Measurements from ENCODE around the gene TPT1.

GRCh38 chr13:45310341-45311131, 30.4 kb downstream of the TPT1 start:
- TF ChIP-seq, protein P1, sequence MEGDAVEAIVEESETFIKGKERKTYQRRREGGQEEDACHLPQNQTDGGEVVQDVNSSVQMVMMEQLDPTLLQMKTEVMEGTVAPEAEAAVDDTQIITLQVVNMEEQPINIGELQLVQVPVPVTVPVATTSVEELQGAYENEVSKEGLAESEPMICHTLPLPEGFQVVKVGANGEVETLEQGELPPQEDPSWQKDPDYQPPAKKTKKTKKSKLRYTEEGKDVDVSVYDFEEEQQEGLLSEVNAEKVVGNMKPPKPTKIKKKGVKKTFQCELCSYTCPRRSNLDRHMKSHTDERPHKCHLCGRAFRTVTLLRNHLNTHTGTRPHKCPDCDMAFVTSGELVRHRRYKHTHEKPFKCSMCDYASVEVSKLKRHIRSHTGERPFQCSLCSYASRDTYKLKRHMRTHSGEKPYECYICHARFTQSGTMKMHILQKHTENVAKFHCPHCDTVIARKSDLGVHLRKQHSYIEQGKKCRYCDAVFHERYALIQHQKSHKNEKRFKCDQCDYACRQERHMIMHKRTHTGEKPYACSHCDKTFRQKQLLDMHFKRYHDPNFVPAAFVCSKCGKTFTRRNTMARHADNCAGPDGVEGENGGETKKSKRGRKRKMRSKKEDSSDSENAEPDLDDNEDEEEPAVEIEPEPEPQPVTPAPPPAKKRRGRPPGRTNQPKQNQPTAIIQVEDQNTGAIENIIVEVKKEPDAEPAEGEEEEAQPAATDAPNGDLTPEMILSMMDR (IDR thresholded peaks at IDR 0.05) = no peak
- no peak for TF ChIP-seq POLR2A (IDR thresholded peaks at IDR 0.05)
